Hematopoietic multipotent progenitor cell treated with erythropoietin and hydrocortisone succinate and interleukin-3 and kit ligand, for 15 days (in vitro differentiated cells): Measurements from ENCODE around the gene RABL3.
A peak's percentile ranks its signal among the peaks of the same experiment; 100 is the strongest.
"Not testable (repeated sequence)": the region's sequence is repeated elsewhere in the genome, so short reads cannot be mapped to it uniquely, and the experiment has no call there.

Experiments
- DNase-seq: peaks from one replicate; pipeline ENCODE4 v3.0.0-alpha.2; 2015; ENCODE audit warnings: low spot score

Gene RABL3, protein sequence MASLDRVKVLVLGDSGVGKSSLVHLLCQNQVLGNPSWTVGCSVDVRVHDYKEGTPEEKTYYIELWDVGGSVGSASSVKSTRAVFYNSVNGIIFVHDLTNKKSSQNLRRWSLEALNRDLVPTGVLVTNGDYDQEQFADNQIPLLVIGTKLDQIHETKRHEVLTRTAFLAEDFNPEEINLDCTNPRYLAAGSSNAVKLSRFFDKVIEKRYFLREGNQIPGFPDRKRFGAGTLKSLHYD

GRCh38 chr3:120742198-120742848 is at the start of gene RABL3, which contains the start of gene GTF2E1:
Gene RABL3, minus strand, starts transcription at chr3:120742516. Its CDS starts 9 bp downstream, at chr3:120742507.
Gene GTF2E1, plus strand, starts transcription at chr3:120742744. Its CDS starts 7,809 bp downstream, at chr3:120750553.
- peak; percentile 98 for DNase-seq

DNA sequence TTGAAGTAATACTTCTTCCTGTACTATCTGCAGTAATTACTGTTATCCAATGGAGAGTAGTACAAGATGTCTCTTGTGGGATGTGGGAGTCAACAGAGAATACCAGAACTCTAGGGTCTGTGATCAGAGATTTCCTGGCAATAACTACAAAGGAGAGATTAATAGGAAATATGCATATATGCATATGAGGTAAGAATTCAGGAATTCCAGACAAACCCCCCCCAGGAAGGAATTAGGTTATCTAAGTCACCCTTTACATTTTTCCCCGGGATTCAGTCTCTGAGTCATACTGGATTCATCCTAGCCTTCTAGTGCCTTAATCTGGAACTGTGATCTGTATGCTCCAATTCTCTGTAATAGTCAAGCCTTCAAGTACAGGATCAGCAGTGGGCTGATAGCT is 49.6 kb upstream of the RABL3 start:
- no peak for DNase-seq

- DNase-seq = no peak
Observed at GRCh38 chr3:120791010-120791409, 48.7 kb upstream of the RABL3 start.

DNA sequence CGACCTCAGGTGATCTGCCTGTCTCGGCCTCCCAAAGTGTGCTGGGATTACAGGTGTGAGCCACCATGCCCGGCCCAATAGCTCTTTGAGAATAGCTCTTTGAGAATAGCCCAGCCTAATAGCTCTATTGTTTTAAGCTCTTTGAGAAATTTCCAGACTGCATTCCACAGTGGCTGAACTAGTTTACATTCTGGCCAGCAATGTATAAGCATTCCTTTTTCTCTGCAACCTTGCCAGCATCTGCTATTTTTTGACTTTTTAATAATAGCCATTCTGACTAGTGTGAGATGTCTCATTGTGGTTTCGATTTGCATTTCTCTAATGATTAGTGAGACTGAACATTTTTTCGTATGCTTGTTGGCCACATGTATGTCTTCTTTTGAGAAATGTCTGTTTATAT is 43.5 kb upstream of the RABL3 start:
- not testable (repeated sequence) for DNase-seq

- DNase-seq = no peak
Observed at GRCh38 chr3:120780977-120781376, 38.7 kb upstream of the RABL3 start.

DNA sequence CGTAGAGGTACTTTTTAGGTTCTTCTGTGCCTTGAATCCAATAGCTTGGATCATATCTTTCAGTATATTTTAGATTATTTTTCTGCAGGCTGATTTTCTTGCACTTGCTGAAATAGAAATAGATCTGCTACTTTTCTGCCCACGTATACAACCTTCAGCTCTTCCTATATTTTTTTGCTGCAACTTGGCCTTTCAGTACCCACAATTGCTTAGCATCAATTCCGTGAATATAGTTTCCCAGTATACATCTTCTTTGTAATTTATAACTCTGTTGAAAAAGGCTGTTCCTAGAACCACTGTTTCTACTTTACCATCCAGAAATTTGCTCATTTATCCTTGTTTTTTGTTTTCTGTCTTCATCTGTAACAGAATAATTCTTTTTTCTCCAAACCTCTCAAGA is 36.5 kb upstream of the RABL3 start:
- no peak for DNase-seq

DNA sequence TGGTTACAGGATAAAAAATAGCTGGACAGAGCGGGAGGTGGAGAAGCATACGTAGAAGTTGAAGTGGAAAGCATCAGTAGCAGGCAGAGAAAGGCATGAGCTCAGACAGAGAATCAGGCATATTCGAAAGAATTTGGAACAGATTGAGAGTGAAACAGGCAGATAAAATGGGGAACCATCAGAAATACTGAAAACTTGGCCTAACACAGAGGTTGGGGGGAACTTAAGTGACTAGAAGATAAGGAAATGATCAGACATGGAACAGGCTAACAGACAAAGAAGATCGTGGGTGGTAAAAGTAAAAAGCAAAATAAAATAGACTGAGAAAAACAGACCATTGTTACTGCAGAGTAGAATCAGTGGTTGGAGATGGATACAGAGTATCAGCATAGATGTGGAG is 33.1 kb upstream of the RABL3 start:
- no peak for DNase-seq

GRCh38 chr3:120773932-120774331 is 31.6 kb upstream of the RABL3 start:
- DNase-seq = no peak

- no peak for DNase-seq
Observed at GRCh38 chr3:120772081-120772480, 29.8 kb upstream of the RABL3 start.

DNA sequence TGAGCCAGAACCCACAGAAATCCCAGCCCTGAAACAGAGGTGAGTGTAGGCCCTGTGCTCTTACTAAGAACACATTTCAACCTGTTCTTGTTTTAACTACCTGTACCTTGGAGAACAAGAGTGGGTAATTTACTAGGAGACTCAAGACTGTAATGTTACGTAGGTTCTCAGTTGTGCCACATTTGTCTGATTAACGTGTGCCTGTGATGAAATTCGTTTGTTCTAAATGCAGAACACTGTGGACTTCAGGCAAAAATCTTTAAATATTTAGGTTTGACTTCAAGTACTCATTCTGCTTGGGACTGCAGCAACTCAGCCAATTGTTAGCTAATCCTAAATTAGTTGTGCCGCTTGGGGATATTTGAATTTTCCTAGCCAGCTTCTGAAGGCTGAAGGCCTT is 28.6 kb upstream of the RABL3 start:
- DNase-seq = no peak

GRCh38 chr3:120769436-120769835 is 27.1 kb upstream of the RABL3 start:
- DNase-seq = no peak

- no peak for DNase-seq
Observed at GRCh38 chr3:120767106-120767505, 24.8 kb upstream of the RABL3 start.

DNA sequence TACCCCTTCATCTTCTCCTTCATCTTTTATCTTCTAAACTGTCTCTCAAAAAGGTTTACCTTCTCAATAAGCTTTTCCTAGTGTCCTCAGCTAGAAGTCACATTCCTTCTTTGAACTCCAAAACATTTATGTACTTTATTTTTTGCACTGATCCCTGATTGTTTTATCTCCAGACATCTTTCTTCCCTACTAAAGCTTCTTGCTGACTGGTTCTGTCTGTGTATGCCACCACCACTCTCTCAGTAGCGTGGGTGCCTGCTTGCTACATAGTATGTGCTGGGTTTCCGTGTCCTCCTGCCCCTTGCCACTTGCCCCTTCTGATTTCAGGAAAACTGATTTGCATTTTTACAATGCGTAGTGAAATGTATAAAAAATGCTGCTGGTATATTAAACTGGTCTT is 24.3 kb upstream of the RABL3 start:
- no peak for DNase-seq

DNA sequence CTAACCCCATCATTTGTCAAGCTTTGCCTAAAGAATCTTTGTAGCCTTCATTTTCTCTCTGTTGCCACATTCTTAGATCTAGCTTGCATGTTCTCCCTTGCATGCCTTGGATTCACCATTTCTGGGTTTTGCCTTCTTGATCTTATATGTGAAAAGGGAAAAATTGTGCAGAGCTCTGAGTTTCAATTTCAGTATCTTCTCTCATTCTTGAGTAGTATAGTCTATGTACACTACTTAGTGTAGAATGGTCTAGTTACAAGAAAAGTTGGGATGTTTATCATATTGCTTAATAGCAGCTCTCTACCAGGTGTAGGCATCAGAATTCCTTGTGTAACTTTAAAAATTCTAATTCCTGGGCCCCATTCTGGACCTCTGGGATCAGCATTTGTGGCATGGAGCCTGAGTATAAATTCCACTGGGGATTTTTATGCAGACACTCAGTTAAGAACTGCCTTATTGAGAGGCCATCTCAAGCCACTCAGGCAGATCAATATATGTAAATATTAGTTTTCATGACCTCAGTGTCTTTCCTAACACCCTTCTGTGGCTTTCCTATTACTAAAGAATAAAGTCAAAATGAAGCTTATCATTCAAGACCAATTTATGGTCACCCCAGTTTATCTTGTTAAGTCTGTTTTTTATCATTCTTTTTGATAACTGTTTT is 23.6 kb upstream of the RABL3 start:
- DNase-seq = no peak

- DNase-seq = no peak
Observed at GRCh38 chr3:120764206-120764605, 21.9 kb upstream of the RABL3 start.

DNA sequence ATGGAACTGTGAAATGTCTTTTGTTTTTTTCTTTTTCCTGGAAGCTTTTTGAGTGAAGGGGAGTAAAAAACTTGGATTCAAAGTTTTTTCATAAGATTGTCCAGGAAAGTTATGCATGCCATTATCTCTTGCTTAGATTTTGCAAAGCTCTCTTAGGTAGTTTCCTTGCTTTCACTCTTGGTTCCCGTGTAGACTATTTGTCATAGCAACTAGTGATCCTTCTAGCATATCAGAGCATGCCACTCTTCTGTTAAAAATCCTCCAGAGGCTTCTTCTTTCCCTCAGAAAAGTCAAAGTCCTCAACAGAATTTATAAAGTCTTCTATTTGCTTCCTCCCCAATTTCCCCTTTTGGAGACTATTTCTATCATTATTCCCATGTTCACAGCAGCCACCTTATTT is 21.3 kb upstream of the RABL3 start:
- DNase-seq = no peak

- DNase-seq = no peak
Observed at GRCh38 chr3:120762615-120763014, 20.3 kb upstream of the RABL3 start.

- DNase-seq = not testable (repeated sequence)
Observed at GRCh38 chr3:120758551-120758950, 16.2 kb upstream of the RABL3 start.

DNA sequence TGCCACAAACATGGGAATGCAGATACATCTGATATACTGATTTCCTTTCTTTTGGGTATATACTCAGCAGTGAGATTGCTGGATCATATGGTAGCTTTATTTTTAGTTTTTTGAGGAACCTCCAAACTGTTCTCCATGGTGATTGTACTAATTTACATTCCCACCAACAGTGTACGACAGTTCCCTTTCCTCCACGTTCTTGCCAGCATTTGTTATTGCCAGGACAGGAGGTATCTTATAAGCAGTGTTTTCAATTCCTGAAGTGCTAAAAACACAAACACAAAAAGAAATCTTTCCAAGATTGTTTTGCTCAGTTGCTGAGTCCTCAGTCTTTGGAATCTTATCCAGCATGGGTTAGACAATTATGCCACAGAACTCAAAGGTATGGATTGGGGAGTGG is 13.7 kb upstream of the RABL3 start:
- no peak for DNase-seq

DNA sequence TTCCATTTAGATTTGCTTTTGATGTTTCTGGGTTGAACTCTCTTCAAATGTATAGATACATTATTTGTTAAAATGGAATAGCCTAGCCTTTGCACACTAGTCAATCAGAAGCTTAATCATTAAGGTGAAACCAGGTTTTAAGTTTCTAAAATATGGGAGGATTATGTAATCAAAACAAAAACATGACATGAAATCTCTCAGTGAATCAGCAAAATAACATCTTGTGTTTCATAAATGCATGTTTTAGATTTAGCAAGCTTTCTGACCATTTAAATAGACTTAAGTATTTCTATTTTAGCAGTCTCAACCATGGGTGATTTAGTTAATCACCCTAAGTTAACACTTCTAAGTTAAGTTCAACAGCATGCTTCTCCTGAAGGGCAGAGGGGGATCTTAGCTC is 11.5 kb upstream of the RABL3 start:
- DNase-seq = no peak

GRCh38 chr3:120752865-120753264 is 10.5 kb upstream of the RABL3 start:
- no peak for DNase-seq

DNA sequence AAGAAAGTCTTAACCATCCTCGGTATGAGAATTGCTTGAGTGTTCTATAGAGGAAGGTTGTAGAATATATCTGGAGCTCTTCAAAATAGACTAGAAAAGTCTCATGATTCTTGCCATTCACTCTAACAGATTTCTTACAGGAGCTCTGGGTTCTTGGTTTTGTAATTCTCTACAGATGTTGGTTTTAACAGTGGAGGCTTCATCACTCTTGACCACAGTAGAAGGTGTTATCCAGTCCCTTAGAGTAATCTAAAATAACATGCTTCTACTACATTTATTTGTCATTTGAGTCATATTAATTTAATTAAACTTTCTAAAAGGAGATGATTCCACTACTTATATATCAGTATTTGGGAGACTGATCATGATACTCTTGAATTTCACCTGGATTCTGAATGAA is 9.9 kb upstream of the RABL3 start:
- DNase-seq = no peak

DNA sequence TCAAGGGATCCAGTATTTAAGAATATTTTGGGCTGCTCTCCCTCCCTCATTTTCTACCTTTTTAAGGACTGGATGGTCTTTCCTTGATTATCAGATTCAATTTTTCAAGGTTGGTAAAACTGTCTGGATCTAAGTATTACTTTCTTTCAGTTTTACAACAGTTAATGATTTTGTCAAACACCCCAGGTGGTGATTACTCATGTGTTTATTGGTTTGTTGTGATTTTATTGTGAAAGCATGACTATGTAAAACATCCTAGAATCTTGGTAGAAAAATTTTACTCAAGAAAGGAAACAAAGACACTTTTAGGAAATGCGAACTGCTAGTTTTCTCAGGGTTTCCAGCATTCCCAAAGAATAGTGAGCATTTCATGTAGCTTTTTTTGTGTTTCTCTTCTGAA is 7.5 kb upstream of the RABL3 start:
- DNase-seq = no peak
